Ovary (tissue), 3 donors: ENCODE results near the gene CAPN13.

Experiments
- EP300 ChIP-seq: sonication (generic); formaldehyde crosslinking; IDR thresholded peaks from one replicate; pipeline ENCODE4 v1.6.1; 2017; ENCODE audit warnings: antibody characterized with exemption
- TF ChIP-seq, protein P1 (sequence below), 3 donors: fragments of 450-650 bp in 2 of 3; fragments of 200-600 bp in 1 of 3; IDR thresholded peaks; one replicate each; pipeline versions ENCODE4 v1.5.1 to v1.8.0; 2016 to 2022; ENCODE audit warnings: antibody characterized with exemption in 3 of 3, mild to moderate bottlenecking in 1 of 3
- donor health status: DM: no; HTN: no; CAD: no.

DNA sequence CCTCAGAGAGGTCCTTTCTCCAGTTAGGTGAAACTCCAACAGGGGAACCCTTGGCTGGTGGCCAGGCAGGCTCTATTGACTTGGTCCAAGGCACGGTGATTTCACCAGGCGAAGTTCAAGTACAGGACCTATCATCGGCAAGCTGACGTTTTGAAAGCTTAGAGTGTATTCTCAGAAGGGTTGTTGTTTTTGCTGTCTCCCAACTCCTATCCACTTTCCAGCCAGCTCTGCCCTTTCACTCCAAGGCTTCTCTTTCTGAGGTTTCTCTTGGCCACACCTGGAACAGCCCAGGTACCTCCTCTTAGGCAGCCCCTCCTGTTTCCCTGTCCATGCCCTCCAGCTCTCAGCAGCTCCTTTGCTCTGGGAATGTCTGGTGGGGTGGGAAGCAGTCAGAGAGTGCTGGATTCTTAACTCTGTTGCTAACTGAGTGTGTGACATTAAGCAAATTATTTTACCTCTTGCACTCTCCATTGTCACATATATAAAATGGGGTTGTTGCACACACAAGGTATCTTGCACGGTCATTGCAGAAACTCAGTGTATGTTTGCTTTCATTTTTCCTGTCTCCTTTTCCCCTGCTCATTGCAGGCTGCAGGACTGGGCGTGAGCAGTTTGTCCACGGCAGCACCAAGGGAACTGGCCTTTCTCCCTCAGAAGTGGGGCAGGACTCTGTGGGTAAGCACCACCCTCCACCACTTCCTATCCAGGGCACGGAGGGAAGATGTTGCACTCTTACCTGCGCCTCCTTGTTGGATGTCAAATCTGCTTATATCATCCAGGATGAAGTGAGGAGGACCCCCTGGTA is 30.2 kb downstream of the CAPN13 start:
- TF ChIP-seq EP300, result no peak
- TF ChIP-seq, protein P1, sequence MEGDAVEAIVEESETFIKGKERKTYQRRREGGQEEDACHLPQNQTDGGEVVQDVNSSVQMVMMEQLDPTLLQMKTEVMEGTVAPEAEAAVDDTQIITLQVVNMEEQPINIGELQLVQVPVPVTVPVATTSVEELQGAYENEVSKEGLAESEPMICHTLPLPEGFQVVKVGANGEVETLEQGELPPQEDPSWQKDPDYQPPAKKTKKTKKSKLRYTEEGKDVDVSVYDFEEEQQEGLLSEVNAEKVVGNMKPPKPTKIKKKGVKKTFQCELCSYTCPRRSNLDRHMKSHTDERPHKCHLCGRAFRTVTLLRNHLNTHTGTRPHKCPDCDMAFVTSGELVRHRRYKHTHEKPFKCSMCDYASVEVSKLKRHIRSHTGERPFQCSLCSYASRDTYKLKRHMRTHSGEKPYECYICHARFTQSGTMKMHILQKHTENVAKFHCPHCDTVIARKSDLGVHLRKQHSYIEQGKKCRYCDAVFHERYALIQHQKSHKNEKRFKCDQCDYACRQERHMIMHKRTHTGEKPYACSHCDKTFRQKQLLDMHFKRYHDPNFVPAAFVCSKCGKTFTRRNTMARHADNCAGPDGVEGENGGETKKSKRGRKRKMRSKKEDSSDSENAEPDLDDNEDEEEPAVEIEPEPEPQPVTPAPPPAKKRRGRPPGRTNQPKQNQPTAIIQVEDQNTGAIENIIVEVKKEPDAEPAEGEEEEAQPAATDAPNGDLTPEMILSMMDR (IDR thresholded peaks at IDR 0.05), result no peak
